Body of pancreas (tissue), 4 donors: ENCODE measurements around the gene NOL4L.

Experiments used
- POLR2A ChIP-seq, 3 donors: fragments of 450-650 bp; IDR thresholded peaks; one replicate each; pipeline ENCODE4 v1.6.1; 2016; ENCODE audit warnings: antibody characterized with exemption in 3 of 3, mild to moderate bottlenecking in 2 of 3
- TF ChIP-seq, protein P1 (sequence below), 7 experiments: fragments of 450-650 bp in 4 of 7; fragments of 200-600 bp in 3 of 7; sonication (generic) in 3 of 7; IDR thresholded peaks; one replicate each; pipeline ENCODE4 v1.5.1; 2016 to 2019; ENCODE audit warnings: antibody characterized with exemption in 7 of 7

DNA sequence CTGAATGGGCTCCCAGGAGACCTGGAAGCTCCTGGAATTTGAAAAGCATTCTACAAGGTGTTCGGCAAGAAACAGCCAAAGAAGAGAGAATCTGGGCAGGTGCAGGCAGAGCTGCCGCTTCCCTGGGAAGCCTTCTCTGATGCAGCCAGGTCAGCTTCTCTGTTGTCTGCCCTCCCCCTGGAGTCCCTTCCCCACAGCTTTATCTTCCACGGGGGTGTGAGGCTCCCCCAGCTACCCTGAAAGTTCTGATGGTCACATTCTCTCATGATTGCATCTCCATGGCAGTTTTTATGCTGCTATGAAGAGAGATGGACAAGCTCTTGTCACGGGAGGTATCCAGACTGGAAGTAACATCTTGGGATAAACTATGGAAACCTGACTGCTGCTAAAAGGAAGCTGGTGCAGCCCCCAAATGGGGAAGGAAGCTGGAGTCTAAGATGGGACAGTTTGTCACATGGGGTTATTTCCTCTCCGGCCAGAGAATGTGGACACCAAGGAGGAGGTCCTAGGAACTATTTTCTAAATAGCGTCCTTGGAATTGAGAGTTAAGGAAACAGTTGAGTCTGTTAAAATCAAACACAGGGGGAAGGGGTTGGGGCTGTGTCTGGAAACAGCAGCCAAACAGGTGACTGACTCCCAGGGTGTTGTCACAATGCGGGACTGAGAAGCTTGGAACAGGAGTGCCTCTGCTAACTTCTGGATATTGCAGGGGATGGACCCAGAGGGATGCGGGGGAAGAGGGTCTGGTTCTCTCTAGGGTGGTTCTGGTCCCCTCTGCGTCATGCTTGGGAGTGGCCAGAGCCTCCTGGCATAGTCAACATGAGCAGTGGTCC, 135.9 kb downstream of the NOL4L start:
- TF ChIP-seq, protein P1, sequence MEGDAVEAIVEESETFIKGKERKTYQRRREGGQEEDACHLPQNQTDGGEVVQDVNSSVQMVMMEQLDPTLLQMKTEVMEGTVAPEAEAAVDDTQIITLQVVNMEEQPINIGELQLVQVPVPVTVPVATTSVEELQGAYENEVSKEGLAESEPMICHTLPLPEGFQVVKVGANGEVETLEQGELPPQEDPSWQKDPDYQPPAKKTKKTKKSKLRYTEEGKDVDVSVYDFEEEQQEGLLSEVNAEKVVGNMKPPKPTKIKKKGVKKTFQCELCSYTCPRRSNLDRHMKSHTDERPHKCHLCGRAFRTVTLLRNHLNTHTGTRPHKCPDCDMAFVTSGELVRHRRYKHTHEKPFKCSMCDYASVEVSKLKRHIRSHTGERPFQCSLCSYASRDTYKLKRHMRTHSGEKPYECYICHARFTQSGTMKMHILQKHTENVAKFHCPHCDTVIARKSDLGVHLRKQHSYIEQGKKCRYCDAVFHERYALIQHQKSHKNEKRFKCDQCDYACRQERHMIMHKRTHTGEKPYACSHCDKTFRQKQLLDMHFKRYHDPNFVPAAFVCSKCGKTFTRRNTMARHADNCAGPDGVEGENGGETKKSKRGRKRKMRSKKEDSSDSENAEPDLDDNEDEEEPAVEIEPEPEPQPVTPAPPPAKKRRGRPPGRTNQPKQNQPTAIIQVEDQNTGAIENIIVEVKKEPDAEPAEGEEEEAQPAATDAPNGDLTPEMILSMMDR (IDR thresholded peaks at IDR 0.05), result no peak
- TF ChIP-seq POLR2A (IDR thresholded peaks at IDR 0.05), result no peak
